WTC11 (cell line): ENCODE results near the gene MAP7.

ENCODE experiments used
- CREB1 ChIP-seq: sonication (generic); formaldehyde crosslinking; IDR thresholded peaks from 2 replicates; pipeline ENCODE4 v1.8.0; 2023; ENCODE audit warnings: mild to moderate bottlenecking, missing genetic modification reagents
- ELF4 ChIP-seq: sonication (generic); formaldehyde crosslinking; IDR thresholded peaks from 2 replicates; pipeline ENCODE4 v1.8.1; 2022; ENCODE audit warnings: low read depth, mild to moderate bottlenecking, moderate library complexity, missing genetic modification reagents
- FOXJ3 ChIP-seq: sonication (generic); formaldehyde crosslinking; IDR thresholded peaks from 2 replicates; pipeline ENCODE4 v1.9.0; 2021; ENCODE audit warnings: missing genetic modification reagents, mild to moderate bottlenecking, borderline replicate concordance
- HMGXB4 ChIP-seq: sonication (generic); formaldehyde crosslinking; IDR thresholded peaks from 2 replicates; pipeline ENCODE4 v1.8.1; 2023; ENCODE audit warnings: mild to moderate bottlenecking, moderate library complexity, missing genetic modification reagents
- RELA ChIP-seq: sonication (generic); formaldehyde crosslinking; IDR thresholded peaks from 2 replicates; pipeline ENCODE4 v1.8.1; 2022; ENCODE audit warnings: missing genetic modification reagents, mild to moderate bottlenecking, borderline replicate concordance
- SP1 ChIP-seq: sonication (generic); formaldehyde crosslinking; conservative IDR thresholded peaks from 2 replicates; pipeline ENCODE4 v1.8.1; 2022; ENCODE audit warnings: missing genetic modification reagents
- TCF7 ChIP-seq: sonication (generic); formaldehyde crosslinking; IDR thresholded peaks from 2 replicates; pipeline ENCODE4 v1.8.0; 2022; ENCODE audit warnings: mild to moderate bottlenecking, low read depth, missing genetic modification reagents, moderate library complexity
- USF1 ChIP-seq: sonication (generic); formaldehyde crosslinking; IDR thresholded peaks from 2 replicates; pipeline ENCODE4 v1.8.0; 2022; ENCODE audit warnings: mild to moderate bottlenecking, missing genetic modification reagents
- ZNF219 ChIP-seq: sonication (generic); formaldehyde crosslinking; IDR thresholded peaks from 2 replicates; pipeline ENCODE4 v1.8.0; 2023; ENCODE audit warnings: missing genetic modification reagents, mild to moderate bottlenecking, borderline replicate concordance
- ZNF263 ChIP-seq: sonication (generic); formaldehyde crosslinking; IDR thresholded peaks from 2 replicates; pipeline ENCODE4 v1.8.1; 2022; ENCODE audit warnings: low read depth, mild to moderate bottlenecking, moderate library complexity, missing genetic modification reagents
- TF ChIP-seq, protein P1 (sequence below): sonication (generic); formaldehyde crosslinking; IDR thresholded peaks from 2 replicates; pipeline ENCODE4 v1.8.1; 2023; ENCODE audit warnings: mild to moderate bottlenecking, missing genetic modification reagents, moderate library complexity
- TF ChIP-seq, protein P2 (sequence below): fragments of 200-600 bp; IDR thresholded peaks from 2 replicates; pipeline ENCODE4 v1.8.0; 2022; ENCODE audit warnings: antibody characterized with exemption
- TF ChIP-seq, protein P3 (sequence below): sonication (generic); formaldehyde crosslinking; conservative IDR thresholded peaks from 2 replicates; pipeline ENCODE4 v1.8.1; 2022; ENCODE audit warnings: mild to moderate bottlenecking, missing genetic modification reagents

- TF ChIP-seq CREB1 (no peak), RELA (CRISPR knock-in tag) (no peak), TCF7 (CRISPR knock-in tag) (no peak), HMGXB4 (CRISPR knock-in tag) (no peak), ZNF219 (CRISPR knock-in tag) (no peak), SP1 (CRISPR knock-in tag) (no peak), ELF4 (no peak), USF1 (CRISPR knock-in tag) (no peak), ZNF263 (no peak), FOXJ3 (CRISPR knock-in tag) (no peak)
- TF ChIP-seq, protein P1, sequence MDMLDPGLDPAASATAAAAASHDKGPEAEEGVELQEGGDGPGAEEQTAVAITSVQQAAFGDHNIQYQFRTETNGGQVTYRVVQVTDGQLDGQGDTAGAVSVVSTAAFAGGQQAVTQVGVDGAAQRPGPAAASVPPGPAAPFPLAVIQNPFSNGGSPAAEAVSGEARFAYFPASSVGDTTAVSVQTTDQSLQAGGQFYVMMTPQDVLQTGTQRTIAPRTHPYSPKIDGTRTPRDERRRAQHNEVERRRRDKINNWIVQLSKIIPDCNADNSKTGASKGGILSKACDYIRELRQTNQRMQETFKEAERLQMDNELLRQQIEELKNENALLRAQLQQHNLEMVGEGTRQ (CRISPR knock-in tag) = no peak
- TF ChIP-seq, protein P2, sequence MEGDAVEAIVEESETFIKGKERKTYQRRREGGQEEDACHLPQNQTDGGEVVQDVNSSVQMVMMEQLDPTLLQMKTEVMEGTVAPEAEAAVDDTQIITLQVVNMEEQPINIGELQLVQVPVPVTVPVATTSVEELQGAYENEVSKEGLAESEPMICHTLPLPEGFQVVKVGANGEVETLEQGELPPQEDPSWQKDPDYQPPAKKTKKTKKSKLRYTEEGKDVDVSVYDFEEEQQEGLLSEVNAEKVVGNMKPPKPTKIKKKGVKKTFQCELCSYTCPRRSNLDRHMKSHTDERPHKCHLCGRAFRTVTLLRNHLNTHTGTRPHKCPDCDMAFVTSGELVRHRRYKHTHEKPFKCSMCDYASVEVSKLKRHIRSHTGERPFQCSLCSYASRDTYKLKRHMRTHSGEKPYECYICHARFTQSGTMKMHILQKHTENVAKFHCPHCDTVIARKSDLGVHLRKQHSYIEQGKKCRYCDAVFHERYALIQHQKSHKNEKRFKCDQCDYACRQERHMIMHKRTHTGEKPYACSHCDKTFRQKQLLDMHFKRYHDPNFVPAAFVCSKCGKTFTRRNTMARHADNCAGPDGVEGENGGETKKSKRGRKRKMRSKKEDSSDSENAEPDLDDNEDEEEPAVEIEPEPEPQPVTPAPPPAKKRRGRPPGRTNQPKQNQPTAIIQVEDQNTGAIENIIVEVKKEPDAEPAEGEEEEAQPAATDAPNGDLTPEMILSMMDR = no peak
- TF ChIP-seq, protein P3, sequence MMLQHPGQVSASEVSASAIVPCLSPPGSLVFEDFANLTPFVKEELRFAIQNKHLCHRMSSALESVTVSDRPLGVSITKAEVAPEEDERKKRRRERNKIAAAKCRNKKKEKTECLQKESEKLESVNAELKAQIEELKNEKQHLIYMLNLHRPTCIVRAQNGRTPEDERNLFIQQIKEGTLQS = no peak
These were observed 44.0 kb downstream of the MAP7 start for GRCh38 chr6:136506124-136506799.
